Neural cell (in vitro differentiated cells): Measurements from ENCODE around the gene NCOA3.

ENCODE experiments used
- EP300 ChIP-seq: fragments of 450-650 bp; conservative IDR thresholded peaks from 2 replicates; pipeline ENCODE4 v1.6.1; 2014; ENCODE audit warnings: antibody characterized with exemption, mild to moderate bottlenecking, moderate library complexity; ENCODE audit not compliant: poor library complexity, severe bottlenecking
- EZH2 ChIP-seq: fragments of 200-600, 300-800 bp; shearing (Covaris generic), sonication (generic); IDR thresholded peaks from 2 replicates; pipeline ENCODE4 v1.6.1; 2014; ENCODE audit warnings: antibody characterized with exemption, low read length, borderline replicate concordance, mild to moderate bottlenecking; ENCODE audit not compliant: insufficient read depth, poor library complexity, severe bottlenecking
- POLR2AphosphoS5 ChIP-seq: IDR thresholded peaks from 2 replicates; pipeline ENCODE4 v1.6.1; 2012
- RAD21 ChIP-seq: fragments of 450-650 bp; conservative IDR thresholded peaks from 2 replicates; pipeline ENCODE4 v1.6.1; 2014; ENCODE audit warnings: antibody characterized with exemption, mild to moderate bottlenecking, moderate library complexity
- TF ChIP-seq, protein P1 (sequence below): fragments of 450-650 bp; IDR thresholded peaks from 2 replicates; pipeline ENCODE4 v1.5.1; 2014; ENCODE audit warnings: antibody characterized with exemption, mild to moderate bottlenecking, moderate library complexity; ENCODE audit not compliant: poor library complexity, severe bottlenecking
- TF ChIP-seq, protein P2 (sequence below): IDR thresholded peaks from 2 replicates; pipeline ENCODE4 v1.6.1; 2012; ENCODE audit warnings: borderline replicate concordance

GRCh38 chr20:47684306-47685080, 182.8 kb downstream of the NCOA3 start:
- TF ChIP-seq, protein P1, sequence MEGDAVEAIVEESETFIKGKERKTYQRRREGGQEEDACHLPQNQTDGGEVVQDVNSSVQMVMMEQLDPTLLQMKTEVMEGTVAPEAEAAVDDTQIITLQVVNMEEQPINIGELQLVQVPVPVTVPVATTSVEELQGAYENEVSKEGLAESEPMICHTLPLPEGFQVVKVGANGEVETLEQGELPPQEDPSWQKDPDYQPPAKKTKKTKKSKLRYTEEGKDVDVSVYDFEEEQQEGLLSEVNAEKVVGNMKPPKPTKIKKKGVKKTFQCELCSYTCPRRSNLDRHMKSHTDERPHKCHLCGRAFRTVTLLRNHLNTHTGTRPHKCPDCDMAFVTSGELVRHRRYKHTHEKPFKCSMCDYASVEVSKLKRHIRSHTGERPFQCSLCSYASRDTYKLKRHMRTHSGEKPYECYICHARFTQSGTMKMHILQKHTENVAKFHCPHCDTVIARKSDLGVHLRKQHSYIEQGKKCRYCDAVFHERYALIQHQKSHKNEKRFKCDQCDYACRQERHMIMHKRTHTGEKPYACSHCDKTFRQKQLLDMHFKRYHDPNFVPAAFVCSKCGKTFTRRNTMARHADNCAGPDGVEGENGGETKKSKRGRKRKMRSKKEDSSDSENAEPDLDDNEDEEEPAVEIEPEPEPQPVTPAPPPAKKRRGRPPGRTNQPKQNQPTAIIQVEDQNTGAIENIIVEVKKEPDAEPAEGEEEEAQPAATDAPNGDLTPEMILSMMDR: no peak
- TF ChIP-seq EP300: no peak
- TF ChIP-seq EZH2: no peak
- TF ChIP-seq POLR2AphosphoS5: no peak
- no peak for TF ChIP-seq RAD21
- TF ChIP-seq, protein P2, sequence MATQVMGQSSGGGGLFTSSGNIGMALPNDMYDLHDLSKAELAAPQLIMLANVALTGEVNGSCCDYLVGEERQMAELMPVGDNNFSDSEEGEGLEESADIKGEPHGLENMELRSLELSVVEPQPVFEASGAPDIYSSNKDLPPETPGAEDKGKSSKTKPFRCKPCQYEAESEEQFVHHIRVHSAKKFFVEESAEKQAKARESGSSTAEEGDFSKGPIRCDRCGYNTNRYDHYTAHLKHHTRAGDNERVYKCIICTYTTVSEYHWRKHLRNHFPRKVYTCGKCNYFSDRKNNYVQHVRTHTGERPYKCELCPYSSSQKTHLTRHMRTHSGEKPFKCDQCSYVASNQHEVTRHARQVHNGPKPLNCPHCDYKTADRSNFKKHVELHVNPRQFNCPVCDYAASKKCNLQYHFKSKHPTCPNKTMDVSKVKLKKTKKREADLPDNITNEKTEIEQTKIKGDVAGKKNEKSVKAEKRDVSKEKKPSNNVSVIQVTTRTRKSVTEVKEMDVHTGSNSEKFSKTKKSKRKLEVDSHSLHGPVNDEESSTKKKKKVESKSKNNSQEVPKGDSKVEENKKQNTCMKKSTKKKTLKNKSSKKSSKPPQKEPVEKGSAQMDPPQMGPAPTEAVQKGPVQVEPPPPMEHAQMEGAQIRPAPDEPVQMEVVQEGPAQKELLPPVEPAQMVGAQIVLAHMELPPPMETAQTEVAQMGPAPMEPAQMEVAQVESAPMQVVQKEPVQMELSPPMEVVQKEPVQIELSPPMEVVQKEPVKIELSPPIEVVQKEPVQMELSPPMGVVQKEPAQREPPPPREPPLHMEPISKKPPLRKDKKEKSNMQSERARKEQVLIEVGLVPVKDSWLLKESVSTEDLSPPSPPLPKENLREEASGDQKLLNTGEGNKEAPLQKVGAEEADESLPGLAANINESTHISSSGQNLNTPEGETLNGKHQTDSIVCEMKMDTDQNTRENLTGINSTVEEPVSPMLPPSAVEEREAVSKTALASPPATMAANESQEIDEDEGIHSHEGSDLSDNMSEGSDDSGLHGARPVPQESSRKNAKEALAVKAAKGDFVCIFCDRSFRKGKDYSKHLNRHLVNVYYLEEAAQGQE: no peak
